VCaP (cell line): ENCODE measurements around the gene CHST5.

Experiments used
- H3K27ac ChIP-seq: fragments of 450-650 bp; 2 replicates; pipeline ENCODE4 v1.5.1; 2017
- TF ChIP-seq, protein P1 (sequence below): fragments of 450-650 bp; conservative IDR thresholded peaks from 2 replicates; pipeline ENCODE4 v1.5.1; 2017; ENCODE audit warnings: mild to moderate bottlenecking, moderate library complexity

Gene CHST5

GRCh38 chr16:75535901-75536300 lies at the start of gene CHST5:
TSS of gene CHST5 (minus strand) at chr16:75536108. CDS start at chr16:75530384, 5,724 bp downstream.
- TF ChIP-seq, protein P1, sequence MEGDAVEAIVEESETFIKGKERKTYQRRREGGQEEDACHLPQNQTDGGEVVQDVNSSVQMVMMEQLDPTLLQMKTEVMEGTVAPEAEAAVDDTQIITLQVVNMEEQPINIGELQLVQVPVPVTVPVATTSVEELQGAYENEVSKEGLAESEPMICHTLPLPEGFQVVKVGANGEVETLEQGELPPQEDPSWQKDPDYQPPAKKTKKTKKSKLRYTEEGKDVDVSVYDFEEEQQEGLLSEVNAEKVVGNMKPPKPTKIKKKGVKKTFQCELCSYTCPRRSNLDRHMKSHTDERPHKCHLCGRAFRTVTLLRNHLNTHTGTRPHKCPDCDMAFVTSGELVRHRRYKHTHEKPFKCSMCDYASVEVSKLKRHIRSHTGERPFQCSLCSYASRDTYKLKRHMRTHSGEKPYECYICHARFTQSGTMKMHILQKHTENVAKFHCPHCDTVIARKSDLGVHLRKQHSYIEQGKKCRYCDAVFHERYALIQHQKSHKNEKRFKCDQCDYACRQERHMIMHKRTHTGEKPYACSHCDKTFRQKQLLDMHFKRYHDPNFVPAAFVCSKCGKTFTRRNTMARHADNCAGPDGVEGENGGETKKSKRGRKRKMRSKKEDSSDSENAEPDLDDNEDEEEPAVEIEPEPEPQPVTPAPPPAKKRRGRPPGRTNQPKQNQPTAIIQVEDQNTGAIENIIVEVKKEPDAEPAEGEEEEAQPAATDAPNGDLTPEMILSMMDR: no peak
- no peak within 1 kb of the TSS for H3K27ac ChIP-seq

- TF ChIP-seq, protein P1: no peak
- H3K27ac ChIP-seq: no peak overlapping the region
Measured at GRCh38 chr16:75584108-75584507, 48.2 kb upstream of the CHST5 start.

GRCh38 chr16:75579281-75579834 lies 43.5 kb upstream of the CHST5 start:
- TF ChIP-seq, protein P1: no peak
- no peak overlapping the region for H3K27ac ChIP-seq

GRCh38 chr16:75578725-75579124 lies 42.8 kb upstream of the CHST5 start:
- no peak overlapping the region for H3K27ac ChIP-seq
- TF ChIP-seq, protein P1: no peak

GRCh38 chr16:75578212-75578611 lies 42.3 kb upstream of the CHST5 start:
- no peak overlapping the region for H3K27ac ChIP-seq
- TF ChIP-seq, protein P1: no peak

DNA sequence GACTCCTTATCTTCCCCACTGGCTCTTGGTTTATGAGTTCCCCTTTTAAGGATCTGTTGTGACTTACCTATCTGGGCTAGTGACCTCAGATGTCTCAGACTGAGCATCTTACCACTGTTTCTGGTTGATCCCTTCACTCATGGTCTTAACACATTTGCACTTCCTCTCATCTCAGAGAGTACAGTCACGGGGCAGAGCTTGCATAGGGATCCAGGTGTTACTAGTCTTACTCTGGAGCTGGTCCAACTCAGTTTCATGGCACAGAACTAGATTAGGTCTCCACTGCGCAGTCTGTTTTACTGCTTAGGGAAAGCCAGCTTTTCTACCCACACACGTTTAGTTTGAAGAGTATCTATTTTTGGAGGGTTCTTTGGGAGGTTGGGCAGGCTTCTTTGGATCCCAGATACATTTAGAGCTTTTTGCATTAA lies 40.5 kb upstream of the CHST5 start:
- TF ChIP-seq, protein P1: no peak
- no peak overlapping the region for H3K27ac ChIP-seq

DNA sequence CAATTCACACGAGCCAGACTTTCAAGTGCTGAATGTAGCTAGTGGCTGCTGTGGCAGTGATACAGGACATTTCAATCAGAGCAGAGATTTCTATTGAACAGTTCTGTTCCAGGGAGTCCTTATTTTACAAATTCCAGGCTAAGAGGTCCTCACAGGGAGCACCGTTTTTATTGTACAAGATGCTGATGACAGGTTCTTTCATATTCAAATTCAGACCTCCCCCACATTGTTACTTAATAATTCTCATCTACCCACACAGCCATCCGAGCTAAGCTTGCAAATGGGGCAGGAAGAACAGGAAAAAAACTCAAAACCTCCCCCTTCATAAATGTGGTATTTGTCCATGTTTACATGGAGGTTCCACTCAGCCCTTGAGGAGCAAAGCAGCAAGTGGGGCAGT lies 40.0 kb upstream of the CHST5 start:
- H3K27ac ChIP-seq: no peak overlapping the region

More for the DNA sequence above, 40.0 kb upstream of the CHST5 start:
- TF ChIP-seq, protein P1: no peak
